Liver (tissue), 9 donors: ENCODE measurements around the gene RBM5. TPM values are rescaled to one million over a fixed set of nuclear protein-coding genes. Genes with fewer than 3 reads are reported as not detected.

ENCODE experiments used
- DNase-seq: peaks from one replicate; pipeline ENCODE4 v3.0.0-alpha.2; 2017; ENCODE audit warnings: low spot score
- H3K27ac ChIP-seq, 2 donors: one replicate each; pipeline ENCODE4 v1.7.0; 2013; ENCODE audit warnings: inconsistent platforms in 2 of 2, low read length in 2 of 2, control low read depth in 1 of 2, low read depth in 1 of 2, mild to moderate bottlenecking in 1 of 2
- H3K27me3 ChIP-seq, 4 donors: one replicate each; pipeline versions ENCODE4 v1.6.1 to v1.7.0; 2013; ENCODE audit warnings: low read length in 3 of 4, inconsistent platforms in 1 of 4, mild to moderate bottlenecking in 1 of 4, moderate library complexity in 1 of 4; ENCODE audit not compliant: control insufficient read depth in 4 of 4, insufficient read depth in 4 of 4
- H3K36me3 ChIP-seq, 4 donors: one replicate each; pipeline versions ENCODE4 v1.6.1 to v1.7.0; 2013; ENCODE audit warnings: low read length in 3 of 4, mild to moderate bottlenecking in 3 of 4, low read depth in 1 of 4, moderate library complexity in 1 of 4; ENCODE audit not compliant: control insufficient read depth in 4 of 4, insufficient read depth in 3 of 4
- H3K4me1 ChIP-seq, 4 donors: one replicate each; pipeline versions ENCODE4 v1.6.1 to v1.7.0; 2013; ENCODE audit warnings: low read length in 3 of 4, mild to moderate bottlenecking in 3 of 4, moderate library complexity in 1 of 4; ENCODE audit not compliant: control insufficient read depth in 4 of 4, insufficient read depth in 4 of 4
- H3K4me3 ChIP-seq, 3 donors: one replicate each; pipeline versions ENCODE4 v1.6.1 to v1.7.0; 2013; ENCODE audit warnings: low read length in 3 of 3, control low read depth in 1 of 3, low read depth in 1 of 3, mild to moderate bottlenecking in 1 of 3
- H3K9ac ChIP-seq, 2 donors: one replicate each; pipeline ENCODE4 v1.7.0; 2013; ENCODE audit warnings: low read length in 2 of 2, mild to moderate bottlenecking in 2 of 2, moderate library complexity in 2 of 2, control low read depth in 1 of 2, low read depth in 1 of 2
- H3K9me3 ChIP-seq, 4 donors: one replicate each; pipeline versions ENCODE4 v1.6.1 to v1.7.0; 2013; ENCODE audit warnings: low read length in 3 of 4; ENCODE audit not compliant: control insufficient read depth in 4 of 4
- FOXA1 ChIP-seq: IDR thresholded peaks from 2 replicates; pipeline ENCODE4 v1.6.1; 2016; ENCODE audit warnings: antibody characterized with exemption
- FOXA2 ChIP-seq: IDR thresholded peaks from 2 replicates; pipeline ENCODE4 v1.6.1; 2016; ENCODE audit warnings: antibody characterized with exemption
- GABPA ChIP-seq, 2 donors: IDR thresholded peaks in 1 of 2; conservative IDR thresholded peaks in 1 of 2; 2 replicates each; pipeline ENCODE4 v1.6.1; 2016; ENCODE audit warnings: antibody characterized with exemption in 2 of 2, mild to moderate bottlenecking in 1 of 2, moderate library complexity in 1 of 2
- HNF4A ChIP-seq, 2 donors: conservative IDR thresholded peaks; 2 replicates each; pipeline ENCODE4 v1.6.1; 2016; ENCODE audit warnings: antibody characterized with exemption in 2 of 2, mild to moderate bottlenecking in 2 of 2
- NR2F2 ChIP-seq: IDR thresholded peaks from 2 replicates; pipeline ENCODE4 v1.6.1; 2016; ENCODE audit warnings: antibody characterized with exemption
- RAD21 ChIP-seq, 2 donors: IDR thresholded peaks; 2 replicates each; pipeline ENCODE4 v1.6.1; 2016; ENCODE audit warnings: antibody characterized with exemption in 2 of 2, mild to moderate bottlenecking in 2 of 2
- RXRA ChIP-seq, 2 donors: IDR thresholded peaks; 2 replicates each; pipeline ENCODE4 v1.6.1; 2017 to 2018; ENCODE audit warnings: antibody characterized with exemption in 2 of 2, mild to moderate bottlenecking in 1 of 2
- SP1 ChIP-seq: IDR thresholded peaks from 2 replicates; pipeline ENCODE4 v1.6.1; 2018; ENCODE audit warnings: antibody characterized with exemption, mild to moderate bottlenecking
- TAF1 ChIP-seq: conservative IDR thresholded peaks from 2 replicates; pipeline ENCODE4 v1.6.1; 2016; ENCODE audit warnings: antibody characterized with exemption, mild to moderate bottlenecking
- YY1 ChIP-seq: IDR thresholded peaks from 2 replicates; pipeline ENCODE4 v1.6.1; 2016; ENCODE audit warnings: antibody characterized with exemption, mild to moderate bottlenecking
- ZBTB33 ChIP-seq: IDR thresholded peaks from 2 replicates; pipeline ENCODE4 v1.6.1; 2016; ENCODE audit warnings: antibody characterized with exemption
- WGBS: extraction: QIAGEN DNeasy Blood & Tissue Kit; methylation state at CpG from one replicate; pipeline ENCODE4 v1.1.7; 2013; 5-methylcytosine and 5-hydroxymethylcytosine counted together
- polyA plus RNA-seq, 2 donors: library from polyadenylated mRNA; stranded (reverse) in 1 of 2; unstranded in 1 of 2; fragments of 200-250 nt in 1 of 2; fragments of >200 nt in 1 of 2; fragmentation: Nextera tagmentation in 1 of 2; extraction: Ambion mirVana in 1 of 2; gene quantifications; one replicate each; pipeline versions ENCODE4 v1.2.1 to v1.2.3, GENCODE V29; 2013 to 2015
- total RNA-seq, 2 donors: library from RNA; depleted of rRNA; stranded (reverse); fragments of >200 nt; gene quantifications; one replicate each; pipeline ENCODE4 v1.2.3, GENCODE V29; 2014
- TF ChIP-seq, protein P1 (sequence below): fragments of 150-350 bp; IDR thresholded peaks from 2 replicates; pipeline ENCODE4 v1.5.1; 2017; ENCODE audit warnings: improper control_type of control experiment, low read depth, low read length; ENCODE audit not compliant: missing input control
- TF ChIP-seq, protein P2 (sequence below): IDR thresholded peaks from 2 replicates; pipeline ENCODE4 v1.6.1; 2016; ENCODE audit warnings: antibody characterized with exemption
- TF ChIP-seq, protein P3 (sequence below): IDR thresholded peaks from 2 replicates; pipeline ENCODE4 v1.6.1; 2016; ENCODE audit warnings: antibody characterized with exemption
- donor health status: healthy.
- donor health status: healthy.
- donor health status: healthy.
- donor health status: healthy.
- donor health status: healthy.

The RBM5 gene
- total and polyA plus RNA-seq, 4 donors: 21.2 to 142 (median 64.3) TPM

DNA sequence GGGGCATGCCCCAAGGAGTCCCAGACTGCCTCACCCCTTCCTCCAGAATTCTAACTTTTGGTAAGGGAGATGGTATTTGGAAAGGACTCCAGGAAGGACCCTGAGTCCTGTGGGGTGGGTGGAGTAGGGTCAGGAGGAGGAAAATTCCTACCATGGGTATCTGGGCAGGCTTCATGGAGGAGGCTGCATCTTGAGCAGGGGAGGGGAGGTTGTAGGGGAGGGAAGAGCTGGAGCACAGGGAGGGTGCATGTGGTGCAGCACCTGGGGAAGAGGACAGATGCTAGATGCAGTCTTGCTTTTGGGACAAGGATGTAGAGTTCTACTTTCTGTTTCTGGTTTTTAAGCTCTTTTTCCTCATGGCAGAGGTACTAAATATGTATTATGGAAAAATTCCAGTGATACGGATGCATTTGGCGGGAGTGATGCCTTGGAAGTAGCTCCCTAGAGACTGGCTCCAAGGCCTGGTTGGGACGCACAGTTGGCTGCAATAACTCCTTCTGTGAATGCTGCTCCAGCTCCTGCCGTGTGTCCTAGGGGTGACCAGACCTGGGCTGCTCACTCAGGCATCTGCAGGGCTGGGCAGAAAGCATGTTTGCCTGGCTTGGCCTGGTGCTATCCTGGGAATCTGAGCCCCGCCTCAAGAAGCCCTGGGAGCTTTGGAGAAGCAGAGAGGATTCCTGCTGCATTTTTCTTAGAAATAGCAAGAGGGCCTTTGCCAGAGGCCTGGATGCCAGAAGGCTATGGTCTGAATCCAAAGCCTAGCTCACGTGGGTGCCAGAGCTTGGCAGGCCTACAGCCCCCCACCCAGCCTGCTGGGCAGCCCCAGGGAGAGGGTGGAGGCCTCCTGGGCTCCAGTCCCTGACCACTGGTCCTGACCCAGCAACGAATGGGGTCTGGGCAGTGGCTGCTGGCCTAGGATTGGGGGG lies 76.5 kb downstream of the RBM5 start:
- Histone ChIP-seq H3K4me3 (no peak overlapping the region), H3K36me3 (no peaks in the 10 kb centered on the region), H3K27ac (peak overlapping the region; percentile 31 to 54), H3K27me3 (no peaks in the 10 kb centered on the region), H3K4me1 (peaks cover 13 to 41% (median 33%) of the 10 kb centered on the region in 4 donors), H3K9ac (no peak overlapping the region), H3K9me3 (no peaks in the 10 kb centered on the region)
- DNase-seq: no peak
- 65% methylated on average over 7 of the region's 7 CpGs for WGBS
- TF ChIP-seq NR2F2 (no peak), RAD21 (IDR thresholded peaks at IDR 0.05) (no peak), RXRA (IDR thresholded peaks at IDR 0.05) (no peak), FOXA2 (no peak)
- TF ChIP-seq, protein P1, sequence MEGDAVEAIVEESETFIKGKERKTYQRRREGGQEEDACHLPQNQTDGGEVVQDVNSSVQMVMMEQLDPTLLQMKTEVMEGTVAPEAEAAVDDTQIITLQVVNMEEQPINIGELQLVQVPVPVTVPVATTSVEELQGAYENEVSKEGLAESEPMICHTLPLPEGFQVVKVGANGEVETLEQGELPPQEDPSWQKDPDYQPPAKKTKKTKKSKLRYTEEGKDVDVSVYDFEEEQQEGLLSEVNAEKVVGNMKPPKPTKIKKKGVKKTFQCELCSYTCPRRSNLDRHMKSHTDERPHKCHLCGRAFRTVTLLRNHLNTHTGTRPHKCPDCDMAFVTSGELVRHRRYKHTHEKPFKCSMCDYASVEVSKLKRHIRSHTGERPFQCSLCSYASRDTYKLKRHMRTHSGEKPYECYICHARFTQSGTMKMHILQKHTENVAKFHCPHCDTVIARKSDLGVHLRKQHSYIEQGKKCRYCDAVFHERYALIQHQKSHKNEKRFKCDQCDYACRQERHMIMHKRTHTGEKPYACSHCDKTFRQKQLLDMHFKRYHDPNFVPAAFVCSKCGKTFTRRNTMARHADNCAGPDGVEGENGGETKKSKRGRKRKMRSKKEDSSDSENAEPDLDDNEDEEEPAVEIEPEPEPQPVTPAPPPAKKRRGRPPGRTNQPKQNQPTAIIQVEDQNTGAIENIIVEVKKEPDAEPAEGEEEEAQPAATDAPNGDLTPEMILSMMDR: no peak
- TF ChIP-seq, protein P2, sequence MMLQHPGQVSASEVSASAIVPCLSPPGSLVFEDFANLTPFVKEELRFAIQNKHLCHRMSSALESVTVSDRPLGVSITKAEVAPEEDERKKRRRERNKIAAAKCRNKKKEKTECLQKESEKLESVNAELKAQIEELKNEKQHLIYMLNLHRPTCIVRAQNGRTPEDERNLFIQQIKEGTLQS: no peak
- TF ChIP-seq, protein P3, sequence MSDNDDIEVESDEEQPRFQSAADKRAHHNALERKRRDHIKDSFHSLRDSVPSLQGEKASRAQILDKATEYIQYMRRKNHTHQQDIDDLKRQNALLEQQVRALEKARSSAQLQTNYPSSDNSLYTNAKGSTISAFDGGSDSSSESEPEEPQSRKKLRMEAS: no peak

- no peak for DNase-seq
- 40% methylated on average over 15 of the region's 15 CpGs for WGBS
- H3K27ac ChIP-seq: peak overlapping the region; percentile 44 to 54
- no peak overlapping the region for H3K4me3 ChIP-seq
- H3K9ac ChIP-seq: no peak overlapping the region
- no peaks in the 10 kb centered on the region for H3K27me3 ChIP-seq
- TF ChIP-seq, protein P2: no peak
- TF ChIP-seq YY1 (no peak), SP1 (peak; percentile 56), TAF1 (no peak), GABPA (IDR thresholded peaks at IDR 0.05 in 1 of 2, conservative IDR thresholded peaks at IDR 0.05 in 1 of 2) (no peak), FOXA2 (no peak), HNF4A (conservative IDR thresholded peaks at IDR 0.05) (peak; percentile 75 to 78), NR2F2 (peak; percentile 61), ZBTB33 (no peak), FOXA1 (no peak), RXRA (IDR thresholded peaks at IDR 0.05) (peak; percentile 59 to 78)
- TF ChIP-seq, protein P1: no peak
- no peaks in the 10 kb centered on the region for H3K9me3 ChIP-seq
- H3K36me3 ChIP-seq: no peaks in the 10 kb centered on the region
- peaks cover 13 to 41% (median 33%) of the 10 kb centered on the region in 4 donors for H3K4me1 ChIP-seq
Measured at GRCh38 chr3:50165910-50166538, 77.3 kb downstream of the RBM5 start.
